ENCODE measurements around the gene KCNK15.

KCNK15 gene

DNA sequence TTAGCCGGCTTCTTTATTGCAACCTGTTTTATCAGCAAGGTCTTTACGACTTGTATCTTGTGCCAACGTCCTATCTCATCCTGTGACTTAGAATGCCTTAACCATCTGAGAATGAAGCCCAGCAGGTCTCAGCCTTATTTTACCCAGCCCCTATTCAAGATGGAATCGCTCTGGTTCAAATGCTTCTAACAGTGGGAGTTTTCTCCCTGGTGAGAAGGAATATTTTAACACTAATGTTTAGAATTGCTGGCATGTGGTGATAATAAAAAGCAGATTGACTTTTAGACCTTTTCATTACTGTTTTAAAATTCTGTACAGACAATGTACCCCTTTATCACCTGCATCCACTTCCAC lies 9.9 kb upstream of the KCNK15 start:
- no peak for DNase-seq

GRCh38 chr20:44736170-44737021 lies 9.3 kb upstream of the KCNK15 start:
- peak in 43 of 51 donors; percentile 6 to 88 (median 52) for DNase-seq

- no peak for DNase-seq
These were observed 8.5 kb upstream of the KCNK15 start for GRCh38 chr20:44737116-44737515.

GRCh38 chr20:44738813-44739477 lies 6.7 kb upstream of the KCNK15 start:
- peak in 43 of 51 donors; percentile 5 to 88 (median 53) for DNase-seq

- DNase-seq = no peak
These were observed 5.7 kb upstream of the KCNK15 start for GRCh38 chr20:44739942-44740341.

- DNase-seq = no peak
These were observed 3.2 kb upstream of the KCNK15 start for GRCh38 chr20:44742304-44743079.

GRCh38 chr20:44743080-44743701 lies 2.5 kb upstream of the KCNK15 start:
- DNase-seq = no peak

DNA sequence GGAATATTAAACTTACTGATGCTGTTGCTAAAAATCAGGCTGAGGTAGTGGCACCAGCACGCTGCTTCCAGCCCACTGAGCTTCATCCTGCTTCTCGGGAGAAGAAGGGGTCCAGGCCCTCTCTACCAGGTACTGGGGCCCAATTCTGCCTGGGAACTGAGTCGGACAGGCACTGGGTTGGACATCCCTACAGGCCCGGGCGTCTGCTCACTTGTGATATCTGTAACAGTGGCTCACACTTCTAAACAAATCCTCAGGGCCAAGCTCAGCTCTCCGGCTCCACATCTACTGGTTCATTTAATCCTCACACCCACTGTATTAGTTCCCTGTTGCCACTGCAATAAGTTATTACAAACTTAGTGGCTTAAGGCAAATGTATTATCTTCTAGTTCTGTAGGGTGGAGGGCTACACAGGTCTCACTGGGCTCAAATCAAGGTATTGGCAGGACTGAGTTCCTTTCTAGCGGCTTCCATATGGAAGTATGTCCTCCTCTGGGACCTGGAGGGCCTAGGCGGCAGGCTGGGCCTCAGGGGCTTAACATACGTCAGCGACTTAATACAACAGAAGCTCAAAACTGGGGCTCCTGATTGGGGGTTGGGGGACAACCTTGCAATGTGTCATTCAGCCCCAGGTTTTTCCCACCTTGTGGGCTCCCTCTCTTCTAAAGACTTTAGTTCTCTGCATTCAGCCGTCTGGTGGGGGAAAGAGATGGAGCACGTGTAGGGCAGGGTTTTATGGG lies 1.6 kb upstream of the KCNK15 start:
- no peak for DNase-seq

DNA sequence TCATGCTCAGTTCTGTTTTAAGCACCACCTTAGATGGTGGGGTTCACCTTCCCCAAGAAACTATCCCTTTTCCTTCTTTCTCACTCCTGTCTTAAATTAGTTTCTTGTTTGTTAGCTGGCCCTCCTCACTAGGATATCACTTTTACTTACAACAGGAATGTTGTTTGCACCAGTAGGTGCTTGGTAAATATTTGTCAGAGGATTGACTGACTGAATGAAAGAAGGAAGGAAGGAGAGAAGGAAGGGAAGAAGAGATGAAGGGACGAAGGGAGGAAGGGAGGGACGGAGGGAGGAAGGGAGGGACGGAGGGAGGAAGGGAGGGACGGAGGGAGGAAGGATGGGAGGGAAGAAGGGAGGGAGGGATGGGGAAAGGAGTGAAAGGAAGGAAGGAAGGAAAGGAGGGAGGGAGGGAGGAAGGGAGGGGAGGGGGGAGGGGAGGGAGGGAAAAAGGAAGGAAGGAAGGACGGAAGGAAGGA lies 505 bp upstream of the KCNK15 start:
- DNase-seq = no peak

DNA sequence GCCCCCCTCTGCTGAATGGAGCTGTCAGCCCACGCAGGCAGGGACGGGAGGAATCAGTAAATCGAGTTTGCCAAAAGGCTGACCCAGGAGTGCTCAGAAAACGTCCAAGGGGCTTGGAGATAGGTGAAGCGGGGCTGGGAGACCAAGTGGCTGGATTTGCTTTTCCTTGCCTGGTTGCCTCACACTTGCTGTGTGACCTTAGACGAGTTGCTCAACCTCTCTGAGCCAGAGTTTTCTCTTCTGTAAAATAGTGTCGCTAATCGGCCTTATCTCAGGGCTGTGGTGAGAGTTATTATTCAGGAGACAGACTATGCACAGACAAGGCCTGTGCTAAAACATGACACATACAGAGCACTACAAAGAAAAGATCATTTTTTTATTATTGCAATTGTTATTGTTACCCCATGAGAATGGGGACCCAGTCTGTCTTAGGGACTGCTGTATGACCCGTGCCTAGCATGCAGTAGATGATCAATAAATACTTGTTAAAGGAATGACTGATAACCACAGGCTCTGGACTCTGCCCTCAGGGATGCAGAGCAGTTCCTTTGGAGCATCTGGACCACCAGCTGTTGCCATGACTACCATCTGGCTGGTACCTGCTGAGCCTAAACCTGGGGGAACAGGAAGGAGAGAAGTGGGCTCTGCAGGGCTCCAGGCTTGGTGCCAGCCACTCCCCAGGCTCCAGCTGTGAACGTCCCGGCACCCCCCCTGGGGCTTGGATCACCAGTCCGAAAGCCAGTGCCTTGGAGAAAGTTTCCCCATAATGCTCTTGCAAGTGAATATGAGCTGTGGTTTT lies 901 bp downstream of the KCNK15 start:
- no peak for DNase-seq

- DNase-seq = peak in 43 of 51 donors; percentile 3 to 83 (median 44)
These were observed 1.7 kb downstream of the KCNK15 start for GRCh38 chr20:44747166-44748004.

DNA sequence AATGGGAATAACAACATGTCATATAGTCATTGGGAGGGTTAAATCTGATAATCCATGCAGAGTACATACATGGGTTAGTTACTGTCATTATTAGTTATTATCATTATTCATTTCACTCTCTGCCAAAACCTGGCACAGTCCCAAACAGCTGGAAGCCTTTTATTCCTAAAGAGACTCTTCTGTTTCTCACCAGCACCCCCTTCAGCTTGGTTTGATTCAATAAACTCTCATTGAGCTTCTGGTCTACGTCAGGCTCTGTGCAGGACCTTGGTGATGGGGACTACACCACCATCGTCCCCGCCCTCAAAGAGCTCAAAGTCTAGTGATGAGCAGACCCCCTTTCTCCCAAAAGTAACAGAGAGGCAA lies 2.3 kb downstream of the KCNK15 start:
- peak in 1 of 51 donors; percentile 42 for DNase-seq

- peak in 1 of 51 donors; percentile 13 for DNase-seq
These were observed 4.6 kb downstream of the KCNK15 start for GRCh38 chr20:44750081-44750805.

DNA sequence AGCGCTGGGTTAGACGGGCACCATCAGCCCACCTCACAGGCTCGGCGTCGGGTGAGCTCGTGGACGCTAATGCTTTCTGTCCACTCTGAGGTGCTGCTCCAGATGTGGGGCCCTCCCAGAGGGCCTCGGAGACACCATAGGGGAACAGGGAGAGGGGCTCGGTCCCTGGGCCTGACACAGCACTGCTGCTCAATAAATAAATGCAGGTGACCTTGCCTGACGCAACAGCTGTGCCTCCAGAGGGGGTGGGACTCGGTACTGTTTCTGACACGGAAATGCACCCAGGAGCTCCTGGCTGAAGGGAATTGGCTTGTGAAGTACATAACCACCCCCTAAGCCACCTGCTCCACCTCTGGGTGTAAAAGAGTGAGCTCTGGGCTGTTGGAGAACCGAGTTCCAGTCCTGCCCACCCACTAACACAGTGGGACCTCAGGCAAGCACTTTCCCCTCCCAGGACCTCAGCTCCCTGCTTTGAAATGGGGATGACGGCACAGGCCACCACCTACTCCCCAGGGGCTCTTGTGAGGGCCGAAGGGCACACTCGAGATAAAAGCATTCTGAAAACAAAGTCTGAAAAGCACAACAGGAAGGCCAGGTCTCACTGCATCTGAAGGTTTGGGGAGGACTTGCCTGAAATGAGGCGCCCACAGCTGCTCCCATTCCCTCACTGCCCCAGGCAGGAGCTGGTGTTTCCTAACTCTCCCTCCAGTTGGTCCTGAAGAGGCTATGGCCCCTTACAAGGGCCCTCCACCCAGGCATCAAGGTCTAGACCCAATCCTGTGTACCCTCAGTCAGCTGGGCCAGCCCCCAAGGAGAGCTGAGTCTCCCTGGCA lies 6.7 kb downstream of the KCNK15 start:
- DNase-seq = no peak

DNA sequence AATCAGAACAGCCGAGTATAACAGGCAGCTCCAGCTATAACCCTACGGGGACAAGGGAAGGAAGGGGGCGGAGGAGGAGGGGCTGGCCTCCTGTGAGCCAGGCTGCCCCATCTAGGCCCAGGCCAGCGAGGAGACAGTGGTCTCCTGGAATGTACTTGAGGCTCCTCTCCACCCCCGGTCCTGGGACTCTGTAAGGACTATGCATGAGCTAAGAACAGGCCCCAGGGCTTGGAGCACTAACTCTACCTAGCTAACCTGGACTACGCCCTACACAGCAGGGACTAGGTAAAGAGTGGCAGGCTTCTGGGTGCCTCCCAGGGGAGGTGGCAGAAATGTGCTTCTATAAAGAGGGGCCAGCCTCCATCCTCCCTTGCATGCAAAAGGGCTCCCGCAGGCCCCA lies 8.9 kb downstream of the KCNK15 start:
- no peak for DNase-seq

DNA sequence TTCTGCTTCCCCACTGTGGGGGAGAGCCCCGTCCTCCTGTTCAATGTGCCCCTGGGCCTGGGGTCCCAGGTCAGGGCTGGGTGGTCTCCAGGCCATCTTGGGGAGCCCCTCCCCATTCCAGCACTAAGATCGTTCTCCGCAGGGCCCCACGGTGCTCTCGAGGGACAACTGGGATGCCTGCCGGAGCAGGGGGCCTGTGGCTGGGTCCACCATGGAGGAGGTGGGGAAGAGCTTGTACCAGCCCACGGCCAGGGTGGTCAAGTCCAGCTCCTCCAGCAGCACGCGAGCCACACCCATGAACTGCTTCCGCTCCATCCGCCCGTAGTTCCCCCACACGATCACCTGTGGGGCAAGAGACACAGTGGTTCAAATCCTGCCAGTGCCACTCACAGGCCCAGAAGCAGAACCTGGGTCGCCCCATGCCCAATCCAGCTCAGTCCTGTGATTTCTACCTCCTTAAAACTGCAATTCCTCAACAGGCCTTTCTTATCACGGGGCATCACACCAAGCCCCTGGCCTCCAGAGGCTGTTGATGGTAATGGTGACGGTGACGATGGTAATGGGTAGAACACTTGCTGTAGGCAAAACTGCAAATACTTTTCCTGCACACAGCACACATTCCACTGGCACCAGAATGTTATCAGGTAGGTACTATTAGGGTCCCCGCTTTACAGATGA lies 10.5 kb downstream of the KCNK15 start:
- no peak for DNase-seq

GRCh38 chr20:44756956-44757355 lies 11.3 kb downstream of the KCNK15 start:
- no peak for DNase-seq

Data from hypothalamus (tissue), 51 donors.